ENCODE data around the gene KLHDC7B.

- TF ChIP-seq CTCF (IDR thresholded peaks at IDR 0.05; ENCODE audit: poor library complexity) (no peak), EZH2 (IDR thresholded peaks at IDR 0.05; ENCODE audit: borderline replicate concordance) (no peak)
Observed at GRCh38 chr22:50548921-50549790, 3.5 kb downstream of the KLHDC7B start.

Data from hepatocyte (in vitro differentiated cells).